ENCODE data around the gene CRYBA2.
A peak's percentile ranks its signal among the peaks of the same experiment; 100 is the strongest.

Gene CRYBA2

GRCh38 chr2:219002395-219003266 is 9.4 kb upstream of the CRYBA2 start:
- Histone ChIP-seq H3K36me3 (ENCODE audit: insufficient read depth, low read length) (no peaks in the 10 kb centered on the region), H3K4me1 (ENCODE audit: insufficient read depth, low read length, severe bottlenecking) (peaks cover 4% of the 10 kb centered on the region), H3K27me3 (ENCODE audit: insufficient read depth, low read length) (peaks cover 9% of the 10 kb centered on the region), H3K27ac (ENCODE audit: low read depth, low read length, poor library complexity, severe bottlenecking) (no peak overlapping the region), H3K4me2 (ENCODE audit: low read length) (peak overlapping the region; percentile 35; the same call in 1 of the 2 replicates), H2AFZ (ENCODE audit: low read length) (no peak overlapping the region), H3K9me2 (ENCODE audit: low read depth, low read length) (no peaks in the 10 kb centered on the region), H3F3A (ENCODE audit: insufficient read depth, low read length) (no peaks in the 10 kb centered on the region), H3K9me3 (ENCODE audit: low read length) (no peaks in the 10 kb centered on the region), H3K79me2 (ENCODE audit: insufficient read depth, low read length) (no peaks in the 10 kb centered on the region), H3K9ac (ENCODE audit: low read length) (no peak overlapping the region), H4K20me1 (ENCODE audit: insufficient read depth, low read length) (no peaks in the 10 kb centered on the region), H3K4me3 (ENCODE audit: low read depth, low read length, poor library complexity, severe bottlenecking) (peak overlapping the region; percentile 16)
- TF ChIP-seq CTCF (IDR thresholded peaks at IDR 0.05; ENCODE audit: low read length): peak; percentile 29; the same call in 1 of the 2 replicates
- no peak for TF ChIP-seq EZH2 (IDR thresholded peaks at IDR 0.05; ENCODE audit: borderline replicate concordance, low read length)

- Histone ChIP-seq H3K4me3 (ENCODE audit: low read depth, low read length, poor library complexity, severe bottlenecking) (no peak overlapping the region), H3K9me3 (ENCODE audit: low read length) (no peaks in the 10 kb centered on the region), H3K9me2 (ENCODE audit: low read depth, low read length) (no peaks in the 10 kb centered on the region), H3K36me3 (ENCODE audit: insufficient read depth, low read length) (no peaks in the 10 kb centered on the region), H3K9ac (ENCODE audit: low read length) (no peak overlapping the region), H4K20me1 (ENCODE audit: insufficient read depth, low read length) (no peaks in the 10 kb centered on the region), H3F3A (ENCODE audit: insufficient read depth, low read length) (no peaks in the 10 kb centered on the region), H2AFZ (ENCODE audit: low read length) (no peak overlapping the region), H3K27ac (ENCODE audit: low read depth, low read length, poor library complexity, severe bottlenecking) (no peak overlapping the region), H3K4me1 (ENCODE audit: insufficient read depth, low read length, severe bottlenecking) (peaks cover 4% of the 10 kb centered on the region), H3K27me3 (ENCODE audit: insufficient read depth, low read length) (peaks cover 9% of the 10 kb centered on the region), H3K4me2 (ENCODE audit: low read length) (peak overlapping the region; percentile 35; the same call in 1 of the 2 replicates), H3K79me2 (ENCODE audit: insufficient read depth, low read length) (no peaks in the 10 kb centered on the region)
- TF ChIP-seq CTCF (IDR thresholded peaks at IDR 0.05; ENCODE audit: low read length) (no peak), EZH2 (IDR thresholded peaks at IDR 0.05; ENCODE audit: borderline replicate concordance, low read length) (no peak)
Measured at GRCh38 chr2:219001577-219002394, 8.6 kb upstream of the CRYBA2 start.

GRCh38 chr2:219001100-219001576 is 7.9 kb upstream of the CRYBA2 start:
- Histone ChIP-seq H2AFZ (ENCODE audit: low read length) (no peak overlapping the region), H3K27me3 (ENCODE audit: insufficient read depth, low read length) (peaks cover 9% of the 10 kb centered on the region), H3K4me1 (ENCODE audit: insufficient read depth, low read length, severe bottlenecking) (peaks cover 4% of the 10 kb centered on the region), H3K9ac (ENCODE audit: low read length) (no peak overlapping the region), H4K20me1 (ENCODE audit: insufficient read depth, low read length) (no peaks in the 10 kb centered on the region), H3K9me2 (ENCODE audit: low read depth, low read length) (no peaks in the 10 kb centered on the region), H3F3A (ENCODE audit: insufficient read depth, low read length) (no peaks in the 10 kb centered on the region), H3K4me2 (ENCODE audit: low read length) (no peak overlapping the region), H3K79me2 (ENCODE audit: insufficient read depth, low read length) (no peaks in the 10 kb centered on the region), H3K4me3 (ENCODE audit: low read depth, low read length, poor library complexity, severe bottlenecking) (no peak overlapping the region), H3K9me3 (ENCODE audit: low read length) (no peaks in the 10 kb centered on the region), H3K27ac (ENCODE audit: low read depth, low read length, poor library complexity, severe bottlenecking) (no peak overlapping the region), H3K36me3 (ENCODE audit: insufficient read depth, low read length) (no peaks in the 10 kb centered on the region)
- TF ChIP-seq CTCF (IDR thresholded peaks at IDR 0.05; ENCODE audit: low read length) (no peak), EZH2 (IDR thresholded peaks at IDR 0.05; ENCODE audit: borderline replicate concordance, low read length) (no peak)

Data from OCI-LY1 (cell line).